NCI-H1694 treated with DMSO at 0.1 percent for 48 hours (cell line): ENCODE measurements around the gene SDK1.

Source experiments
- DNase-seq: peaks from one replicate; lab custom pipeline; 2025; lab: John Stamatoyannopoulos, UW

The SDK1 gene

DNA sequence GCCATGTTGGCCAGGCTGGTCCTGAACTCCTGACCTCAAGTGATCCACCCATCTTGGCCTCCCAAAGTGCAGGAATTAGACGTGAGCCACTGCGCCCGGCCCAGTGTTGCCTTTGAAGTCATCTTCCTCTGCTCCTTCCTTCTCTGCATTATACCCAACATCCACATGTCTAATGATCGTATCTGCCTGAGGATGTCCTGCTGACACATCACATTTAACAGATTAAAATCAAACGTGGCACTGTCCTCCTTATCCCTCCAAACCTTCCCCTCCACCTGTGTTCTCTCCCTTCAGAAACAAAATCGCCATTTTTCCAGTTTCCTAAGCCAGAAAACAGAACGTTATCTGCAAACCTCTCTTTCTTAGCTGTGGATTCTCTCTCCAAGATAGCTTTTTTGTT is 8.4 kb upstream of the SDK1 start:
- no peak for DNase-seq

DNA sequence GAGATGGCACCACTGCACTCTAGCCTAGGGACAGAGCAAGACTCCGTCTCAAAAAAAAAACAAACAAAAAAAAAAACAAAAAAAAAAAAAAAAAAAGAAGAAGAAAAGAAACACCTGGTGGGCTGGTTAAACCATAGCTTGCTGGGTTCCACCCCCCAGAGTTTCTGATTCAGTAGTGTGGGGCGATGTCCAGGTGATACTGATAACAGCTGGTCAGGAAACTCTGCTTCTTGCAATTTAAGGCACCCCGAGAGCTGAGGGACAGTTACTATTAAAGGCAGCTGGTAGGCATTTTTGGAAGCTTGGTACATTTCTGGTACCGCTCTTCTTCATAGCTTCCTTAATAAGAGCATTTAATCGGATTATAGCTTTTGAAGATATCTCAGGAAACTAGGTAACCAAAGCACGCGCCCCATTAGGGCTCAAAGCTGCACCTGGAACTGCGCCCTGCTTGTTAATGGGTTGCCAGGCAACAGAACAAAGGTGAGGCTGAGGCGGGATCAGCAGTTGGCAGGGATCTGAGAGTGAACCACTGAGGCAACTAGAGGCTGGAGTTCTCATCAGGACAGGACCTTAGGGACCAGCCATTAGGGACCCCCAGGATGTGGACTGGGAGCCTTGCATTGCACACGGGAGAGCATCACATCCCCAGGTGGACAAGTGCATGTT is 6.5 kb upstream of the SDK1 start:
- DNase-seq = no peak

DNA sequence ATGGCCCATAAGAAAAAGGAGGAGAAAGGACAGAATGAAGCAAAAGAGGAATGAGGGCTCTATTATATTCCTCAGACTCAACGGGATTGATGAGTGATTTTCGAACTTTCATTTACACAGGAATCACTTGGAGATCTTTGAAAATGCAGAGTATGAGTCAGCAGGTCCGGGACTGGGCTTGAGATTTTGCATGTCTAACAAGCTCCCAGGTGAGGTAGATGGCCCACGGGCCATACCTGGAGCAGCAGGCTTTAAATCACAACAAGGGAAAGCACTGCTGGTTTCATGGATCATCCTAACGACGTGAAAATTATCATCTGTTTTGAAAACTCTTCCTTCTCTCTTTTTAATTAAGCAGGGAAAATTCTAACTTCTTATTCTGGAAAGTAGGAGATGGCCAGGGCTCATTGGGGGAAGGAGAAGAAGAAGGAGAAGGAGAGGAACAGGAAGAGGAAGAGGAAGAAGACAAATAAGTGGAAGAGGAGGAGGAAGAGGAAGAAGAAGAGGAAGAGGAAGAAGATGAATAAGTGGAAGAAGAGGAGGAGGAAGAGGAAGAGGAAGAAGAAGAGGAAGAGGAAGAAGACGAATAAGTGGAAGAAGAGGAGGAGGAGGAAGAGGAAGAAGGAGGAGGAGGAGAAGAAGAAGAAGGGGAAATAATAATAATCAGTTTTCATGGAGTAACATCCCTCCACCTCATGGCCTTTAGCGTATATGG is 3.8 kb upstream of the SDK1 start:
- no peak for DNase-seq

DNA sequence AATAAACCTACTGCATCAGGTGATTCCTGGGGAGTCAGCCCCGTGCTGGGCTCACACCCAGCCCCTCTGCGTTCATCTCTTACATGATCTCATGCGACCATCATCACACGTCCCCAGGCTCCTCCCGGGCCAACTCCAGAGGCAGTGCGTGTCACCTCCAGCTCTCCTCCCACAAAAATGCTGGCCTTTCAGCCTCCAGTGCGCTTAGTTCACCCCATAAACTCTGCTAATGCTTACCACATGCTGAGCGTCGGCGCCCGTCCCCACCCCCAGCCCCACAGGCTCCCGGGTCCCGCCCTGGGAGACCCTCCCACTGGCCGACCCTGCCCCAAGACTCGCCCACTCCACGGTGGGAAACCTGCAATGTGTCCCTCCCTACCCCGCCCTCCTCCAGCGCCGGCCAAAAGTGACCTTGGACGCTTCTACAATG is 816 bp upstream of the SDK1 start:
- no peak for DNase-seq

DNA sequence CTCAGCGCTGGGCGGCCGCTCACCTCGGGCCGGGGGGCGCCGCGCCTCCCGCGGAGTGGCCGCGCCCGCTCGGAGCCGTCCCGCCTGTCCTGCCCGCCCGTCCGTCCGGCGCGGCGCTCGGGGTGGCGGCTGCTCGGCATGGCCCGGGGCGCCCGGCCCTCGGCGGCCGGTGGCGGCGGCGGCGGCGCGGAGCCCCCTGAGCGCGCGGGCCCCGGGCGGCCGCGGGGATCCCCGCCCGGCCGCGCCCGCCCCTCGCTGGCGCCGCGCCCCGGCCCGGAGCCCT is 338 bp downstream of the SDK1 start:
- DNase-seq = no peak

DNA sequence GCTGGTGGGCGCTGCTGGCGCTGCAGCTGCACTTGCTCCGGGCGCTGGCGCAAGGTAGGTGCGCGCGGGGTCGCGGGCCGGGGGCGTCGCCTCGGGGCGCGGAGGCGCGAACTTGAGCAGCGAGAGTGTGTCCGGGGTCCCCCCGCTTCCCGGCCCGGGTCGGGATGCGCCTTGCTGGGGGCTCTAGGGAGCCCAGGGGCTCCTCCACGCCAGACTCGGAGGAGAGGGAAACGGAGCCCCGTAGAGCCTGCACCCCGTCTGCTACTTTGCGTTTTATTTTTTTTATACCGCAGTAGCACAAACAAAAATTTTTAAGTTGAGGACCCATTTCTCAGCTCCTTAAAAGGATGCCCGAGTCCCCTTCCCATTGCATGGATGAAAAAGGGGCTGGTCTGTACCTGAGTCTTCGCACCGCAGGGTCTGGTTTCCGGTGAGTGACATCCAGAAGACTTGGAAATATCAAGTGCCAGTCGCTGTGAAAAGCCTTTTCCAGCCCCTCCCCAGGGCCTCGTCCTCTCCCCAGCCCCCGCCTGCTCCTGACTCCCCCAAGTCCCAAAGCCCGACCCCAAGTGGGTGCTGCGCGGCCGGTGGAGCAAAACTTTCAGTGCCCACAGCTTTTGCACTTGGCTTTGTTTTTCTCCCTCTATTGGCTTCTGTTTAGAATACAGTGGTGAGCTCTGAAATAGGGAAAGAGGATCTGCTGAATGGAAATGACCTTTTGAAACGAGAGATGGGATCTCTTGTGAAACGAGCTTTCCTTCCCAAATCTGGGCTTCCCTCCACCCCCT is 973 bp downstream of the SDK1 start:
- peak; percentile 61 for DNase-seq

DNA sequence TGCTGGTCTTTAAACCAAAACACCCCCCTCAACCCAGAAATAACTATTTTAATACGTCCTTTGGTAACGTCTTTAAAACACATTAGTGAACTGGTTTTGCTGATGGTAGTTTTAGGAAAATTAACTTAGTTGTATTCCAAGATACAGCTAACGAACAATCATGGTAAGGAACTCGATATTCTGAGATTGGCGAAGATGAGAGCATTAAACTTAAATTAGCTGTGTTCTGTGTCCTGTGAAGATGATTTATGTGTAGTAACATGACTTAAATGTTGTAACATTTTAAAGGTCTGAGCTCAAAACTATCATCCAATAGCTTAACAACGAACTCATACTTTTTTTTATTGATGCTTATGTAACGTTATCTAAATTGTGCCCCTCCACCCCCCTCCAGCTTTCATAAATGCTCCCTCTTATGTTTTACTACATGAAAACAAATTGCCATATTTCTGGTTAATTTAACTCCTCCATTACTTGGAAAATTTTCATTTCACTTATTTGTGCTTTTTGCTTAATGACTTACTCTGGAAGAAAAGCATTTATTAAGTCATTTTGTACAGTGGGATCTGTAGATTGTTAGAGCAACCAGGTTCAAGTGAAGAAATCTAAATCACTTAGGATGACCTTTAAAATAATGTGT is 1.7 kb downstream of the SDK1 start:
- DNase-seq = no peak

DNA sequence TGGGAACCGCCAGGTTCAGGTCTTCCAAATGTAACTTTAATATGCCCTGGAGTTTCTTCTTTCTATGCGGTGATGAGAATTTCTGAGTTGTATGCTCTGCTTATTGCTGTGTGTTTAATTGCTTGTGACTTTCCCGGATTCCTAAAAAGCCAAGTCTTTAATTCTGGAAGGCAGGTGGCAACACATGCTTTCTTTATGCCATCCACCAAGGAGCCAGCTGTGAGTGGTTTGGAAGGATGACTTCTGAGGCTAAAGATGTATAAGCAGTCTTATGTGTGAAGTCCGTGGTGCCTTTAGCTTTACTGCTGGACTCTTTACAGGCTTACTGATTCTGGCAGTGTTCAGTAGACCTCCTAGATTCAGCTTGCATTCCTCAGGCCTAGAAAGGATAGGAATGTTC is 3.1 kb downstream of the SDK1 start:
- DNase-seq = no peak

DNA sequence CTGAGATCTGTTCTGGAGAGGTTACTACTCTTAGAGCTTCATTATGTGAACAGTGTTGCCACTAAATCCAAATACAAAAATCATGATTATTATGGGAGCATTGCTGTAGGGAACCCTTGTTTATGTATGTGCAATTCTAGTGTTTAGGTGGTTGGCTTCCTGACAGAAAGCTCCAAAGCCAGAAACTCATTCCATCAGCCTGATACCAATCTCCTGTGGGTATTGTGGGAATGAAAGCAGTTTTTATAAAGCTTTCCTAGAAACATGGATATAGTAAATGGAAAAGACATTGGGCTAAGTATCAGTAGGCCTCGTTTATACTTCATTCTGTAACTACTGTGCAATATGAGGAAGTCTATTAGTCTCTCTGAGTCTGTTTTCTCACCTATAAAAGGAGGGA is 6.4 kb downstream of the SDK1 start:
- DNase-seq = no peak

DNA sequence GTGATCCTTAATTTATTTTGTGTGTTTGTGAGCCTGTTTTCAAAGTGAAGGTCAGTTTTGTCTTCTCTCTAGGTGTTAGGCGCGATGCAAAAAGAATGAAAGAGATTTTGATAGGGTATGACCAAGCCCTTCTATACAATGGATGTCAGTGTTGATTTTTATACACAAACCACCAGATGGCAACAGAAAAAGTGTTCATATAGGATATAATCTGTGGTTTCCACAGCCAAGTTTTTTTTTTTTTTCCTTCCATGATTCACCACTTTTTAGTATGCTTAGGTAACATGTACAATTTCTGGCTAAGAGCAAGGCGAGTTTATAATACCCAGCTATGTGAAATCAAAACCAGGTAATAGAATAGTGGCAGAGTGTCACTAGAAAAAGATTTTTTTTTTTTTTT is 8.1 kb downstream of the SDK1 start:
- DNase-seq = peak; percentile 58

DNA sequence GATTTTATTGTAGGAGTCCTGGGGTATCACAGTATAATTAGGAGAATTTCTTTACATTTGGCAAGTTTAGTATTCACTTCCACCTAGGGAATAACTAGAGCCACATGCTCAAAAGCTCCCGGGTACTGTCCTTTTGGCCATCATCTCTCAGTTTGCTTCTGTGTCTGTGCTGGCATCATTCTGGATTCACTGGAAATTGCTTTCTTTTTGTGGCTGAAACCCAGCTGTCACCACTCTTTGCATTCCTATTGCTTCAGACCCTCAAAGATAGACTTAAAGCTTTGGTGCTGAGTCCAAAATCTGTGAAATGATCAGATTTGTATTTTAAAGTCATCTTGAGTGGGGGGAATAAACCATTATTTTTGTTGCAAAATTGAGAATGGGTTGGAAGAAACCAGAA is 8.9 kb downstream of the SDK1 start:
- no peak for DNase-seq

DNA sequence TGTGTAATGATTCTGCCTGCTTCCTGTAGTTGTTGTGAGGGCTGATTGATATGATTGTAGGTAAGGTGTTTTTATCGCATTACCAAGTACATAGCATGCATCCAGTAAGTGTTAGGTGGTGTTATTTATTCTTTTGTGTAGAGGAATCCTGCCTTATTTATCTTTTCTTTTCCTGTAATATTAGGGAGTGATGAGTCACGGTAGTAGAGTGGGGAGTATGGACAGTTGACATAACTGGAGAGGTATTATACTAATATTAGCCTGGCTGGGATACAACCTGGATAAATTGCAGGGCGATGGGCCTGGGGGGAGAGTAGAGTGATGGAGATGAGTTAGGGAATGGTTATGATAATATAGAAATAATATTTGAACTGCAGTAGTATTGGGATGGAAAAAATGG is 9.8 kb downstream of the SDK1 start:
- no peak for DNase-seq

DNA sequence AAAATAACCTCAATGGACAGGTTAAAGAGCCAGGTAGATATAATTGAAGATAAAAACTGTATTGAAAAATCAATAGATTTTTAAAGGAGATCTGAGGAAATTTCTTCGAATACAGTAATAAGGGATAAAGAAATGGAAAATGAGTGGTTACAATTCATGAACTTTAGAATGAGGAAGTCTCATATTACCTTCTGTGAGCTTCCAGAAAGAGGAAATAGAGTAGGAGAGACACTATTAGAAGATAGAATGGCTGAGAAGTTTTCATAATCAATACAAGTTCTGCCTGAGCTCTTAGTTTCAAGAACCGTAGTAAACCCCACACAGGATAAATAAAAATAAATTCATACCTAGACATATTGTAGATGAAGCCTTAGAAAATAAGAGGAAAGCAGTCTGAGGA is 11.5 kb downstream of the SDK1 start:
- no peak for DNase-seq

DNA sequence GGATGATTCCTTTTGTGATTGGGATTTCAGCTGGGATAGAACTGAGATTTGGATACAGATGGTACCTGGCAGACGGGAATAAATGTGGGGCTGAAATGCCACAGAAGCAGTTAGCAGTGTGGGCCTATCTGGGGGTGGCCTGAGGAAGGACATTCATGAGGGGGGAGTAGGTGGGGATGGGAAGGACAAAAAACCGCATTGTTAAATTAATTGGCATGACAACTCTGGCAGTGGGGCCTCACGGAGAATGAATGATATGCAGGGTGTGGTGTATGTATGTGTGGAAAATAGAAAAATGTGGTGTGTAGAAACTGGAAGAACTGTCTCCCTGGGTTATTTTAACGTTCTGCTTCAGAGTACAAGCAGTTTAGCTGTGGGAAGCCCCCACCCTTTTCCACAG is 17.8 kb downstream of the SDK1 start:
- no peak for DNase-seq

DNA sequence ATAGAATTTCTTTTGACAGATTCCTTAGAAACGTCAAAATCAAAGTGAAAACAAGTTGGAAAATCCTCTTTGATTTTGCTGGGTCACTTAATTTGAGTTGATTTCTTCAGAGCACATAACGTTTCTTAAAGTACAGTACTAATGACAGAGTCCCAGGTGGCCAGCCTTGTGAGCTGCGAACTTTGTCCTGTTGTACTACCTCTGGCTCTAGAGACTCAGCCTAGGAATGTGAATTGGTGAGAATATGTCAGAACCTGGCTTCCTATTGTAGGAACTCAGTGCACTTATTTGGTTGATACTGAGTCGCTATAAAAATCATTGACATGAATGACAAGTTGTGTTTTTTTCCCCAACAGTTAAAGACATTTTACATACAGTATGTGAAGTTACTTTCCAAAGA is 20.2 kb downstream of the SDK1 start:
- no peak for DNase-seq

DNA sequence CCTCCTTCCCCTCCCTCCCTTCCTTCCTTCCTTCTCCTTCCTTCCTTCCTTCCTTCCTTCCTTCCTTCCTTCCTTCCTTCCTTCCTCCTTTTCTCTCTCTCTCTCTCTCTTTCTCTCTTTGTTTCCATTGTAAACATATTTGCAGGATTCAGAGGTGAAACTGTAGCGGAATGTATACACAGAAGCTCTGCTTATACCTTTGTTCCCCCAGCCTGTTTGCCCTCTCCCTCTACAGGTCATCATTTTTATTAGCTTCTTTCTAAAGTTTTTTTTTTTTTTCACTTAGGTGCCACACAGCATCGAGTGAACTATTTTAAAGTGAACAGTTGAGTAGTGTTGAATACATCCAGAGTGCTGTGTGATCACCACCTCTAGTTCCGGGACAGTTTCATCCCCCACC is 20.7 kb downstream of the SDK1 start:
- DNase-seq = no peak

DNA sequence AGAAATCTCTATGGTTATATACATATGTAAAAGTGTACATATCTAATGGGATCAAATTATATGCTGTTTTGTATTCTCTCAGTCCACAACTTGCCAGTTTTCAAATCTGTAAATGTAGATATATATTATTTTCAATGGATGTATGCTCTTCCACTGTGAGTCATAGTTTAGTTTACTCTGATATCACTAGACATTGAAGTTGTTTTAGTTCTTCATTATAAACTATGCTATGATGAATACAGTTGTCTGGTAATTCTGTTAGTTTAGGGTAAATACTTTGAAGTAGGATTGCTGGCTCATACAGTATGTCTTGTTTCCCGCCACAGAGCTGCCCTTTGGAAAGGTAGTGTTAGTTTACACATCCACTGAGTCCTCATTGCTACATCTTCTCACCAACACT is 25.2 kb downstream of the SDK1 start:
- DNase-seq = no peak

DNA sequence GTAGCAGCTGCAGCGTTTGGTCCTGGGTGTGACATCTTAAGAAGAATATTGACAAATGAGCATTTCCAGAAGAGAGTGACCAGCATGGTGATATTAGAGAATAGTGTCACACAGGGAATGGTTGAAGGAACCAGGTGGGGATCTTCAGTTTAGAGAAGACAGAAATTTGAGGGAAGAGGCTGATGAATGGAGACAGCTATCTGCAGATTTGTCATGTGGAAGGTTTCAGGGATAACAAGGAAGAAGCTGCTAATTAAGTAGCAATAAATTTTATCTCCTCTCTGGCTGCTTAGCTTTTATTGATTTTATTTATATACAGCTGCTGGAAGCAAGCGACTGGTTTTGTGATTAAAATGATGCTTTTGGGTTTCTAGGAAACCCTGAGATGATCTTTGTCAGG is 26.0 kb downstream of the SDK1 start:
- no peak for DNase-seq

DNA sequence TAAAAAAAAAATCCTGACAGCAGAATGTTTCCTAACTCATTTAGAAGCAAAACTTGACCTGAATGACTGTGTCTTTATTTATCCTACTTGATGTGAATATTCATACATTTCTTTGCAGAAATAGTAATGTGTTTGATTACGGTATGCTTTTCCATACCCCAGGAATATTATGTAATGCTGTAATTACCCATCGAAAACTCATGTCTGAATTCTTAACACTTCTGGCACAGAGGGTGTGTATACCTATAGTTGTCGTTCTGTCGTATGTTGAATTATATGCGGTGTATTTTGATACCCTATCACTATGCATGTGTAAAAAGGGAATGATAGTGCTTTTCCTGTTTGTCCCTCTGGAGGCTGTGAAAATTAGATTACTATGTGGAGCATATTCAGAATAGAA is 26.6 kb downstream of the SDK1 start:
- DNase-seq = no peak

DNA sequence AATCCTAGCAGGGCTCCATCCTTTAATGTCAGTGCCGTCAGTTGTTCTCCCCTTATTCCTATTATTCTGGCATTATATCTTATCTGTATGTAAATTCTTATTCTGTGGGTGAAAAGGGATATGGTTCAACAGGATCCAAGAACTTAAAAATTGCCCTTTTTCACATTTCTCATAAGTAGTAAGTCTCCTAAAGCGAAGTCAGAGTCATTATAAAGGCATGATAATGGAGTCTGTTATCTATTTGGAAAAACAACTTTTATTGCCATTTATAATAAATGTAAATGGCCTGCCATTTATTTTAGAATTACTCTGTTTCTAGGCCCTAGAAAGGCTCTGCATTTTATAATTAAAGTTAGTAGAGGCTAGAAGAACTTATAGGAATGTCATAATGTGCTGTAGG is 31.3 kb downstream of the SDK1 start:
- no peak for DNase-seq

DNA sequence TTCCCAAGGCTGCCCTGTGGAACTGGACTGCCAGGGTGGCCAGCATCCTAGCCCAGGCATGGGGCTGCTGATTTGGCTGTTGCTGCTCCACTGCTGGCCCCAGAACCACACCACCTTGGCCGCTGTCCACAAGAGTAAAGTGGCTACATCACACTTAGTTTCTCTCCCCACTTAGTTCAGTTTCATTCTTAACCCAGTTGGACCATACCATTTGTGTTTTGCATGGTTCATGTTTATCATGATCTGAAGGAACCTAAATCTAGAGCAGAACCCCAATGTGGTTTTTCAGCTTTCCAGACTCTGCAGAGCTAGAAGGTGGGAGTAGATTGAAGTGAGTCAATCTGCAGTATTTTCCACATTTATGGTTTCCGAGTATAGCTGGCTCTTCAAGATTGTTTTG is 32.8 kb downstream of the SDK1 start:
- no peak for DNase-seq

DNA sequence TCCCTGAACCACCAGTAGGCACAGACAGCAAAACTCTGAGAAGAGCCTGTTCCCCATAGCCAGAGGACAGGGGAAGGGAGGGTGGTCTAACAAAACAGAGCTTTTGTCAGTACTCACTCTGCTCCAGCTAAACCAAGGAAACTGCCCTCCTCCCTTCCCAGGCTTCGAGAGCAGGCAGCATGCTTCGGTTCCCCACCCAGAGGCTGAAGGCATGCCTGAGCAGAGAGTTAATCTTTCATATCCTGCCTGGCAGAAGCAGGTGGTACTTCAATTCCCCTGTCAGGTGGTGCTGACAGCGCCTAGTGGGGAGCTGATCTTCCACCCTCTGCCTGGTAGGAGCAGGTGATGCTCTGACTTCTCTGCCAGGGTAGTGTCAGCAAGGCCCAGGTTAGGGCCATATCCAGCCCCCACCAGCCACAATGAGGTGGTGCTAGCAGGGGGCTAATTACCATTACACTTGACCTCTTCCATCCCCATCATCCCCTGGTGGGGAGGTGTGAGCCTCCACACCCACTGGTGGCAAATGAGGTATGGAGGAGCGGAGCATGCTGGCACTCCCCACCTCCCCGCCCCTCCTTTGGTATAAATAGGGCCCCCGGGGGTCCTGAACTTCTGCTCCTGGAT is 35.1 kb downstream of the SDK1 start:
- no peak for DNase-seq

DNA sequence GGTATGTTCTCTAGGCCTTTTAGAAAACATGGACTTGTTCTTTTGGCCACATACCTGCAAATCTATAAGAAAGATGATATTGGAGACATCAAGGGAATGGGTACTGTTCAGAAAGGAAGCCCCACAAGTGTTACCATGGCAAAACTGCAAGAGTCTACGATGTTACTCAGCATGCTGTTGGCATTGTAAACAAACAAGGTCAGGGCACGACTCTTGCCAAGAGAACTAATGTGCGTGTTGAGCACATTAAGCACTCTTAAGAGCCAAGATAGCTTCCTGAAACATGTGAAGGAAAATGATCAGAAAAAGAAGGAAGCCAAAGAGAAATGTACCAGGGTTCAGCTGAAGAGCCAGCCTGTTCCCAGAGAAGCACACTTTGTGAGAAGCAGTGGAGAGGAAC is 37.1 kb downstream of the SDK1 start:
- no peak for DNase-seq
